HG03442 (cell line): Measurements from ENCODE around the gene FMC1.
"Not testable (repeated sequence)": the region's sequence is repeated elsewhere in the genome, so short reads cannot be mapped to it uniquely, and the experiment has no call there.

ENCODE experiments used
- ATAC-seq: cut with Tn5 transposase; IDR thresholded peaks from one replicate; pipeline ENCODE4 v1.9.1; 2021; ENCODE audit warnings: mild to moderate bottlenecking, moderate library complexity; ENCODE audit not compliant: unreplicated experiment

FMC1 gene

GRCh38 chr7:139340037-139340807 lies 915 bp upstream of the FMC1 start:
- ATAC-seq = peak; percentile 82

- no peak for ATAC-seq
Measured at GRCh38 chr7:139340808-139341057, 404 bp upstream of the FMC1 start.

DNA sequence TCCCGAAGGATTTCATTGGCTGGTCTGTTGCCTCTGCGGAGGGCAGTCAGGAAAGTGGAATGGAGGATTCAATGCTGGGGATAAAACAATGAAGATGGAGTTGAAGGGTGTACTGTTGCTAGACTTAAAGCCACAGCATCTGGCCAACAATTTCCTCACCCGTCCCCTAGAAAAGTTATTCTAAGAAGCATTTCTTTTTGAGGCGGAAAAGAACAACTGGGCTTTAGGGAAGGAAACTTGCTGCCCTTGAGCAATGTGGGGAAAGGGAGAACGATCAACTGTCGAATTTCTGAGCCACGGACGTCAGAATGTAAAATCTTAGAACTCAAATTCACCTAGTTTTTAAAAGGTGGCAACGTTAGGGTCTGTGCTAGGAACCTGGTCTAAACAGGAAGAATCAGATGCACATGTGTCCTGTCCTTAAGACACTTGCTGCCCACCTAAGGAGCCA lies 664 bp downstream of the FMC1 start:
- no peak for ATAC-seq

DNA sequence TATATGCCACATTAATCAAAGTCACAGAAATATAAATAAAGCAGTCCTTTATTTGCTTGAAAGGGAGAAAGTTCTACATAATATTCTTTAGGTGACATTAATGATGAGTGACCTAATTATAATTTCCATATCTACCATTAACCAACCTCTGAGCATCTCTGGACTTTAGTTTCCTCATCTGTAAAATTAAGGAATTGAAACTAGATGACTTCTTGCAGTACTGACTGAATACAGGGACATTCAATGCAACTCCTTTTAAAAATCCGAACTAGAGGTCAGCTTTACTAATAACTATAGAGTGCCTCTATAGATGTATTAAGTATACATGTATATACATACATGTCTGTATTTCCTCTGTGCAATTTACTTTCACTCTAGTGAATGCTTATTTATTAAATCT lies 3.9 kb downstream of the FMC1 start:
- ATAC-seq = no peak

DNA sequence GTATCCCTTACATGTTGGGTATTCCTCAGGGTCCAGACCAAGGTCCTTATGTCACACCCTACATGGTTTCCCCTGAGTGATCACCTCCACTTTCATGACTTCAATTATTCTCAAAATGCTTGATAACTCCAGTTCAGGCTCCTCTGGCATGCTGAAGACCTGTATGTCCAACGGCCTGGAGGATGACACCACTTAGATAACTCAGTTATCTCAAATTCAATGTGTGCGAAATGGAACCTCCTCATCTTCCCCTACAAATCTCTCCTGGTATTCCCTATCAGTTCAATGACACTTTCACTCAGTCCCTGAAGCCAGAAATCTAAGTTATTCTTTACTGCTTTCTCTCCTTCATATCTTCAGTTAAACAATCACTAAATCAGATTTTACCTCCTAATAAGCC lies 9.9 kb downstream of the FMC1 start:
- no peak for ATAC-seq

DNA sequence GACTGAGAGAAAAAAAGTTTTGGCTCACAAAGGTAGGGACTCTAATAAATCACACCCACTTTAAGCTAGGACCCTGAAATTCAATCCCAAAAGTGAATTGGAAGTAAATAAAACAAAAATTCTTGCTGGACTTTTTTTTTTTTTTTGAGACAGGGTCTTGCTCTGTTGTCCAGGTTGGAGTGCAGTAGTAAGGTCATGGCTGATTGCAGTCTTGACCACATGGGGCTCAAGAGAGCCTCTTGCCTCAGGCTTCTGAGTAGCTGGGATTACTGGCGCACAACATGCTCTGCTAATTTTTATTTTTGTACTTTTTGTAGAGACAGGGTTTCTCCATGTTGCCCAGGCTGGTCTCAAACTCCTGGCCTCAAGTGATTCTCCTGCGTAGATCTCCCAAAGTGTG lies 13.6 kb downstream of the FMC1 start:
- ATAC-seq = no peak

DNA sequence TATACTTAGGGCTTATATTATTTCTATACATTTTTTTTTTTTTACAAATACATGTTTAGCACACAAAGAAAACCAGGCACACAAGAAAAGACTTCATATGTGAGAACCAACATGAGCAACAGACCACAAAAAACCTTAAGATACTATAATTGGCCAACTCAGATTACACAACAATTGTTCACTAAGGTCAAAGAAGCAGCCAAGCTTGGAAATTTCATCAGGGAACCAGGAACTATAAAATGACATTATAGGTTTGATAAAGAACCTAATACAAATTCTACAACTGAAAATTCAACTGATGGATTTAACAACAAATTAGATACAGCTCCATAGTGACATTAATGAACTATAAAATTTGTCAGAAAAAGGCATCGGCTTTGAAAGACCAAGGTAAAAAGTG lies 14.2 kb downstream of the FMC1 start:
- no peak for ATAC-seq

DNA sequence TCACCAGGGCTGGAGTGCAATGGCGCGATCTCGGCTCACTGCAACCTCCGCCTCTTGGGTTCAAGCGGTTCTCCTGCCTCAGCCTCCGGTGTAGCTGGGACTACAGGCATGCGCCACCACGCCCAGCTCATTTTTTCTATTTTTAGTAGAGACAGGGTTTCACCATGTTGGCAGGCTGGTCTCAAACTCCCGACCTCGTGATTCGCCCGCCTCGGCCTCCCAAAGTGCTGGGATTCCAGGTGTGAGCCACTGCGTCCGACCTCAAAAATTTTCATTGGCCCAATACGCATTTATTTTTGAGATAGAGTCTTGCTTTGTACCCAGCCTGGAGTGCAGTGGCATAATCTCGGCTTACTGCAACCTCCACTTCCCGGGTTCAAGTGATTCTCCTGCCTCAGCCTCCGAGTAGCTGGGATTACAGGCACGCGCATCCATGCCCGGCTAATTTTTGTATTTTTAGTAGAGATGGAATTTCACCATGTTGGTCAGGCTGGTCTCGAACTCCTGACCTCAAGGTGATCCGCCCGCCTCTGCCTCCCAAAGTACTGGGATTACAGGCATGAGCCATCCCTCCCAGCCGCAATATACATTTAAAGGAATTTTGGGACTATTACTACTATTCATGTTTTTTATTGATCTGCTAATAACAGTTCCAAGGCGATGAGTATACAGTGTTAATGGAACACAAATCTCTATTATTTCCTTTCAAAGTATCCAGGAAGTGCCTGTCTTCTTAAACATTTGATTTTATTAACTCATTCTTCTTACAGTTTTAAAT lies 16.8 kb downstream of the FMC1 start:
- ATAC-seq = not testable (repeated sequence)

DNA sequence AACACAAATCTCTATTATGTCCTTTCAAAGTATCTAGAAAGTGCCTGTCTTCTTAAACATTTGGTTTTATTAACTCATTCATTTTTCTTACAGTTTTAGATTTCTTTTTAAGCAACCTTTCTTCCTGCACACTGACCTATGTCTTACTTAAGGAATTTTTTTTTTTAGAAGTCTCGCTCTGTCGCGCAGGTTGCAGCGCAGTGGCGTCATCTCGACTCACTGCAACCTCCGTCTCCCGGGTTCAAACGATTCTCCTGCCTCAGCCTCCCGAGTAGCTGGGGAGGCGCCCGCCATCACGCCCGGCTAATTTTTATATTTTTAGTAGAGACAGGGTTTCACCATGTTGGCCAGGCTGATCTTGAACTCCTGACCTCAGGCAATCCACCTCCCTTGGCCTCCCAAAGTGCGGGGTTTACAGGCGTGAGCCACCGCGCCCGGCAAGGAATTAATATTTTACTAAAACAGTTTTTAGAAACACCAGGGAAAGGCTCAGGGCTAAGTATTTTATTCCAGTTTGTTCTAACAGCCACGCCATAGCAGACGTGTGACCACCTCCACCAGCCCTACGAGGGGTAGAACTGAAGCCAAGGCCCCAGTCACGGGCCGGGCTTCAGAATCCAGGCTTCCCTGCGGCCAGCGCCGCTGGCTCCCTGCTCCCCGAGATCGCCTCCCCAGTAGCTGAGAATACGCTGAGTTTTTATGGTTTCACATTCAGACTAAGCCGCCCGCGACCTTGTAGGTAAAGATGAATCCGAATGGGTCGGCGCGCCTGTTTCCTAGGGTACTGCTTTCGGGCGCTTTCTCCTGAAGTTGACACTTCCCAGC lies 17.6 kb downstream of the FMC1 start:
- peak; percentile 6 for ATAC-seq

DNA sequence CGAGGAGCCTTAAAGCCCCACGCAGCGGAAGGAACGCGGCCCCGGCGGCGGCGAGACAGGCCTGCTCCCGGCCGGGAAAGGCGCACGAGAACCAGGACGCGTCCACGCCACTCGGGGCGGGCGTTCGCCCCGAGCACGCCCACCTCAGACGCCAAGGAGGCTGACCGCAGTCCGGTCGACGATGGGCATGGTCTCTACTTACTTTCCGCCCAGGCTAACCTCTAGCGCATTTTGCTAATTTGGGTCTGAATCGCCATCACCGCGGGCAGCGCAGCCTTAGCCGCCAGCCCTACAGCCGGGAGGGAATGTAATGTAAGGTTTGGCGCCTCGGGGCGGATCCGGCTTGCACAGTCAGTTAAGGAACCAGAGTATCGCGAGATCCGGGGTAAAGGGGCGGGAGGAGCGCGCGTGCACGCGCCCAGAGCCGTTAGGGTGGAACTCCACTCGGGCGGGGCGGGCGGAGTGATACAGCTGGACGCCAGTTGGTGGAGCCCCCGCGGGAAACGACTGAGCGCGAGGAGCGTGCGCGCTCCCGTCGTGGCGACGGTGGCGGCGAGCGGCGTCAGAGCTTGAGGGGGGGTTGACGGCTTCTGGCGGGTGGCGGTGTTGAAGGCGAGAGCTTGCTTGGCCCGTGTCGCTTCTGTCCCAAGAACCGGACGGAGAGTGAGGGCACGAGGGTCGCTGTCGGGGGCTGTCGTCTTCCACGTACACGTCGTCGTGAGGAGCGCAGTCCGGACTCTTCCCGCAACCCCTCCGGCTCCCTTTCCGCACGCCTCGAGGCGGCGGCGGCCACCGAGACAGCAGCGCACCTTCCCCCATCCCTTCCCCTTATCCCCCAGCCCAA lies 18.5 kb downstream of the FMC1 start, which contains the start of gene LUC7L2:
Gene LUC7L2 (plus strand): TSS at position 529 of the 844 bp plus-strand sequence. CDS start 368 bp downstream, outside the sequence.
- ATAC-seq = peak; percentile 64

- ATAC-seq = peak; percentile 70
Measured at GRCh38 chr7:139360210-139360947, 19.2 kb downstream of the FMC1 start.

- ATAC-seq = no peak
Measured at GRCh38 chr7:139360948-139361307, 19.8 kb downstream of the FMC1 start.

DNA sequence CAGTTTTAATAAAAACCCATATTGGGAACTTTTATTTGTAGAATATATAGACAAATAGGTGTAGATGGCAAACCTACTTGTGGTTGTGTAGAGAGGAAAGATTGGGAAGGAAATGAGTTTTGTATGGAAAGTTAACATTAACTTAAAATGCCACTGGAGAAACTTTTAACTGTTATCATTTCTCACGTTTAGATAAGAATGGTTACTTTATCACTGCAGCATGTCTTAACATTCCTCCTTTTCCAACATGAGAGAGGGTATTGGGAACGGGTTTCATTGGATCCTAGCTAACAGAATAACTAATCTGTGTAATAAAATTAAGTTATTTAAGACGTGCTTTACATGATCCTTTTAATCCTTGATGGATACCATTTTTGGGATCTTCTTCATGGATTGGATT lies 20.4 kb downstream of the FMC1 start:
- no peak for ATAC-seq

DNA sequence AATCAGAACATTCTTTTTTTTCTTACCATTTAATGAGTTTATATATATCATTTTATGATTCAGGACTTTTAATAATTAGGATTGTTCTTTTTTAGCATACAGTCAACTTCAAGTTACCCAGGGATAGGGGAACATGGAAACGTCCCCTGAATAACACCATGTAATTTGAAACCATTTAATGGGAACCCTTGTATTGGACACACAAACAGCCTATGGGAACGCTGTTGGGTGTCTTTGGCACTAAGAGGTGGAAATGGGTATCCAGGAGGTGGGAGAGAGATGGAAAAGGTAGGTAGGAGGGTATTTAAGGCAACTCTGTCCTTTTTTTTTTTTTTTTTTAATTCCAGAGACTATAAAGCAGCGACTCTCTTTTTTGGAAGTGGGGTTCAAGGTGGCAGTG lies 21.2 kb downstream of the FMC1 start:
- no peak for ATAC-seq

GRCh38 chr7:139362981-139363380 lies 21.8 kb downstream of the FMC1 start:
- no peak for ATAC-seq

DNA sequence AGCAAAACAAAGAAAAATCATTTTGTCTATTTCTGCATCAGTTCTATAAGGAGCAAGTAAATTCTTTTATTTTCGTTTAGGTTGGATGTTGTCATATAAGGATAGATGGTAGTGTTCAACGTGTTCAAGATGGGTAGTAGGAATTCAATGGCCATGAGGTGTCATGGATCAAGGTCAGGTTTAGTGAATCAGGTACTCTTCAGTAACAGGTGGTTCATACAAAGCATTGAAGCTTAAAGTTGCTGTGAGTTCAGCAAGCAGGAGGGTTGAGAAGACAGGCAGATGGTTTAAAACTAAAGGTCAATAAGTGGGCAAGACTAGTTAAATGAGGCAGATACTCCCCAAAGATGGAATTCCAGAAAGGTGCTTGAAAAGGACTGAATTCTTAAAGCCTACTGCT lies 24.2 kb downstream of the FMC1 start:
- no peak for ATAC-seq

DNA sequence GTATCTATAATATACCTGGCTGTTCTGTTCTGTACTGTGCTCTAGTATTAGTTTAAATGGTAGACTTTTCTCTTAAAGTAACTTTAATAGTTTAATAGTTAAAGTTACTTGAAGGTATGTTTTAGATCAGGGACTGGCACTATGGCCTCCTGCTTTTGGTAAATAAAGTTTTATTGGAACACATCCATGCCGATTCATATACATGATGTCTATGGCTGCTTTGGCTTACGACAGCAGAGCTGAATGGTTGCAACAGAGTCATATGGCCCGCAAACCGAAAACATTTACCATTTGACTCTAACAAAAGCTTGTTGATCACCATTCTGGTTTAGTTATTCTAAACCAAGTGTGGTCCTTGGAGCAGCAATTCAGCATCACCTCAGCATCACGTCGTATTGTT lies 25.3 kb downstream of the FMC1 start:
- ATAC-seq = no peak

DNA sequence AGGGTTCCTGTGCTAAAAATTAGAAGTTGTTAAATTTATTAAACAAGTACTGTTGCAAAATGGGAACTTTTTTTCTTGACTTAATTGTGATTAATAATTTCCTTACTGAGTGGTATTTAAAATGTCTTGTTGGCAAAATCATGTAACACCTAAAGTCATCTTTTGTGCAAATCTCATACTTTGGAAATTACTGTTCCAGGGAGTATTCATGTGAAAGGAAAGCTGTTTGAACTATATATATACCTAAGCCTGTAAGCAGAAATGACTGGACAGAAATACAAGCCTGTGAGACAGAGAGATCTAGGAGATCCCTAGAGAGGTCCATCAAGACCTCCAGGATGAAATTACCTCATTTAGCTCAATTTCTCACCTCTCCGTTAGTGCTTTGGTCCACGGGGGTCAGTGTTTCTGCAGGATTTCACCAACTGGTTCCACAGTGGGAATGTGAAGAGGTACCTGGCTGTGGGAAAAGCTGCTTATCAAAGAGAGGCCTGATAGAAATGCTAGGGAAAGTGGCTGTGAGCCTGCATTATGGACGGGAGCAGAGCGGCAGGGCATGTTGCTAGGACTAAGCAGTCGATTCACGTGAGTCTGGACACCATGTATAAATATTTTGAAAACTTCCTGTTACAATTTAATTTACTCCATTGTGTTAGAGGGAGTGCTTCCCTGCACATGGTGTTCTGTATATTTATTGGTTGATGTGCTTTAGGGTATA lies 26.5 kb downstream of the FMC1 start:
- peak; percentile 46 for ATAC-seq

DNA sequence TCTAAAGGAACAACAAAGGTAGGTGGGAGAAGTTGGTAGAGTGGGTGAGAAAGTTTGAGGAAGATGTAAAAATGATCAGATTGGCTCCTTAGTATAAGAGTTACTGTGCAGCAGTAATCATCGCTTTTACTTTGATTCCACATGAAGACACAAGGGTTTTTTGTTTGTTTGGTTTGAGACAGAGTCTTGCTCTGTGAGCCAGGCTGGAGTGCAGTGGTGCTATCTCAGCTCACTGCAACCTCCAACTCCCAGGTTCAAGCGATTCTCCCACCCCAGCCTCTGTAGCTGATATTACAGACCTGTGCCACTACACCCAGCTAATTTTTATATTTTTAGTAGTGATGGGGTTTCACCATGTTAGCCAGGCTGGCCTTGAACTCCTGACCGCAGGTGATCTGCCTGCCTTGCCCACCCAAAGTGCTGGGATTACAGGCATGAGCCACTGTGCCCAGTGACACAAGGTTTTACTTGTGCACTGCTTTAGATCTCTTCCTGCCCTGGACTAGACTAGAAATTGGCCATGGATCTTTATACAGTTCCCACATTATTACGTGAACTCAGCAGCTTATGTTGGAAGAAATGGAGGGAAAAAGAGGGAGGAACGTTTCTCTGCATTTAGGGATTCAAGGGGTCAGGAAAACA lies 29.3 kb downstream of the FMC1 start:
- ATAC-seq = no peak
